ENCODE results near the gene L3MBTL3.
A peak's percentile ranks its signal among the peaks of the same experiment; 100 is the strongest.

Gene L3MBTL3

DNA sequence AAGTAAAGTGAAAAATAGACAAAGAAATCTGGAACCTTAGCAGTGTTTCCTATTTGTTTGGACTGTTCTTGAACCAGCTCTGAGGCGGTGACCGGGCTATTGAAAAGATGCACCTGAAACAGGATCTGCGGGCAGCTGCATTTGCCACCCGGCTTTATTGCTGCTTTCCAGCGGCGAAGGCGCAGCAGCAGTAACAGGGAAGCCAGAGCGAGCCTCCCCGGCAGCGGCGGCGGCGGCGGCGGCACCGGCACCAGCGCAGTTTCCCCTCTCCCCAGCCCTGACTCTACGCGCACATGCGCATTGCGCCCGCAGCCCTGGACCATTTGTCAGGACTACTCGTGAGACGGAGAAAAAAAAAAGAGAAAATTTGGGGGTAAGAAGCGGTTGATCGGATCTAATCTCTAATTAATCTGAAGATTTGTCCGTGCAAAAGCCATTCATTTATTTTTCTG is at the start of gene L3MBTL3:
TSS of gene L3MBTL3 (plus strand) at position 290 of the 452 bp plus-strand sequence. CDS start 24,119 bp downstream, outside the sequence.
- TF ChIP-seq, protein P1, sequence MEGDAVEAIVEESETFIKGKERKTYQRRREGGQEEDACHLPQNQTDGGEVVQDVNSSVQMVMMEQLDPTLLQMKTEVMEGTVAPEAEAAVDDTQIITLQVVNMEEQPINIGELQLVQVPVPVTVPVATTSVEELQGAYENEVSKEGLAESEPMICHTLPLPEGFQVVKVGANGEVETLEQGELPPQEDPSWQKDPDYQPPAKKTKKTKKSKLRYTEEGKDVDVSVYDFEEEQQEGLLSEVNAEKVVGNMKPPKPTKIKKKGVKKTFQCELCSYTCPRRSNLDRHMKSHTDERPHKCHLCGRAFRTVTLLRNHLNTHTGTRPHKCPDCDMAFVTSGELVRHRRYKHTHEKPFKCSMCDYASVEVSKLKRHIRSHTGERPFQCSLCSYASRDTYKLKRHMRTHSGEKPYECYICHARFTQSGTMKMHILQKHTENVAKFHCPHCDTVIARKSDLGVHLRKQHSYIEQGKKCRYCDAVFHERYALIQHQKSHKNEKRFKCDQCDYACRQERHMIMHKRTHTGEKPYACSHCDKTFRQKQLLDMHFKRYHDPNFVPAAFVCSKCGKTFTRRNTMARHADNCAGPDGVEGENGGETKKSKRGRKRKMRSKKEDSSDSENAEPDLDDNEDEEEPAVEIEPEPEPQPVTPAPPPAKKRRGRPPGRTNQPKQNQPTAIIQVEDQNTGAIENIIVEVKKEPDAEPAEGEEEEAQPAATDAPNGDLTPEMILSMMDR (IDR thresholded peaks at IDR 0.05), result no peak

DNA sequence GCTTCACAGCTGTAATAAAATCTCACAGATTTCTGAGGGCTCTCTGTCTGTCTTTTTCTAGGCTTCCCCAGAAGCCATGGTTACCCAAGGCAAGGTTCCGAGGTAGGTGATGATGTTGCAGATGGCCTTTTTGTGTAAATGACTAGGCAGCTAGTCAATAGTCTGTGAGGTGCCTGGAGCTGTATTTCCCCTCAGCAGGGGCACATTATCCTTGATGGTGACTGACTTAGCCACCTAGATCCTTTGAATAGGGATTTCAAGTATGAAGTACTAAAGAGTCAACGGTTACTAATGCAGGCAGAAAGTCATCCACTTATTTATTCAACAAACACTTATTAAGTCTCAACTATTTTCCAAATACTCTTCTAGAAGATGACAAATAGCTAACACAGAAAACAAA is 49.3 kb upstream of the L3MBTL3 start:
- Histone ChIP-seq H2AFZ (no peak overlapping the region), H3K4me2 (ENCODE audit: low read length) (no peak overlapping the region), H3K27ac (no peak overlapping the region), H3K9me3 (ENCODE audit: control insufficient read depth, low read length) (no peaks in the 10 kb centered on the region), H3K79me2 (no peaks in the 10 kb centered on the region), H3K9ac (no peak overlapping the region), H3K4me1 (no peaks in the 10 kb centered on the region), H3K4me3 (ENCODE audit: low read depth, low read length) (no peak overlapping the region), H3K36me3 (ENCODE audit: control insufficient read depth, insufficient read depth, low read length) (no peaks in the 10 kb centered on the region), H3K27me3 (ENCODE audit: control insufficient read depth, insufficient read depth, low read length) (no peaks in the 10 kb centered on the region)
- TF ChIP-seq, protein P1 (IDR thresholded peaks at IDR 0.05), result no peak

More for the DNA sequence above, at the start of gene L3MBTL3:
- Histone ChIP-seq H3K79me2 (peaks cover 5% of the 10 kb centered on the region), H3K4me1 (no peaks in the 10 kb centered on the region), H3K27me3 (ENCODE audit: control insufficient read depth, insufficient read depth, low read length) (no peaks in the 10 kb centered on the region), H3K9ac (peak within 1 kb of the TSS; percentile 84), H2AFZ (peak within 1 kb of the TSS; percentile 94), H3K4me2 (ENCODE audit: low read length) (peak within 1 kb of the TSS; percentile 97), H3K27ac (peak within 1 kb of the TSS; percentile 54), H3K9me3 (ENCODE audit: control insufficient read depth, low read length) (no peaks in the 10 kb centered on the region), H3K36me3 (ENCODE audit: control insufficient read depth, insufficient read depth, low read length) (no peaks in the 10 kb centered on the region), H3K4me3 (ENCODE audit: low read depth, low read length) (peak within 1 kb of the TSS; percentile 83)

DNA sequence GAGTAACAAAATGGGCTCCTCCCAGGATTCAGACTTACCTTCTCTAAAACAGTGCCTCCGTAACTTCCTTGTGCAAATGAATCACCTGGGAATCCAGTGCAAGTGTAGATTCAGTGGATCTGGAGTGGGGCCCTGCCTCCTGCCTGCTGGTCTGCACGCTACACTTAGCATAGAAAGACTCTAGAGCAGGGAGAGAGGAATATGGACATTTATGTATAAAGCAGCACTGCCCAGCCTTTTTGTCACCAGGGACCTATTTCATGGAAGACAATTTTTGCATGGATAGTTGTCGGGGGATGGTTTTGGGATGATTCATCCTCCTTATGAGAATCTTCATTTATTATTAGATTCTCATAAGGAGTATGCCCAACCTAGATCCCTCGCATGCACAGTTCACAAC is 42.3 kb upstream of the L3MBTL3 start:
- Histone ChIP-seq H2AFZ (no peak overlapping the region), H3K9me3 (ENCODE audit: control insufficient read depth, low read length) (peaks cover 5% of the 10 kb centered on the region), H3K4me1 (no peaks in the 10 kb centered on the region), H3K9ac (no peak overlapping the region), H3K4me3 (ENCODE audit: low read depth, low read length) (no peak overlapping the region), H3K27me3 (ENCODE audit: control insufficient read depth, insufficient read depth, low read length) (no peaks in the 10 kb centered on the region), H3K27ac (no peak overlapping the region), H3K79me2 (no peaks in the 10 kb centered on the region), H3K4me2 (ENCODE audit: low read length) (no peak overlapping the region), H3K36me3 (ENCODE audit: control insufficient read depth, insufficient read depth, low read length) (no peaks in the 10 kb centered on the region)
- TF ChIP-seq, protein P1 (IDR thresholded peaks at IDR 0.05), result no peak

DNA sequence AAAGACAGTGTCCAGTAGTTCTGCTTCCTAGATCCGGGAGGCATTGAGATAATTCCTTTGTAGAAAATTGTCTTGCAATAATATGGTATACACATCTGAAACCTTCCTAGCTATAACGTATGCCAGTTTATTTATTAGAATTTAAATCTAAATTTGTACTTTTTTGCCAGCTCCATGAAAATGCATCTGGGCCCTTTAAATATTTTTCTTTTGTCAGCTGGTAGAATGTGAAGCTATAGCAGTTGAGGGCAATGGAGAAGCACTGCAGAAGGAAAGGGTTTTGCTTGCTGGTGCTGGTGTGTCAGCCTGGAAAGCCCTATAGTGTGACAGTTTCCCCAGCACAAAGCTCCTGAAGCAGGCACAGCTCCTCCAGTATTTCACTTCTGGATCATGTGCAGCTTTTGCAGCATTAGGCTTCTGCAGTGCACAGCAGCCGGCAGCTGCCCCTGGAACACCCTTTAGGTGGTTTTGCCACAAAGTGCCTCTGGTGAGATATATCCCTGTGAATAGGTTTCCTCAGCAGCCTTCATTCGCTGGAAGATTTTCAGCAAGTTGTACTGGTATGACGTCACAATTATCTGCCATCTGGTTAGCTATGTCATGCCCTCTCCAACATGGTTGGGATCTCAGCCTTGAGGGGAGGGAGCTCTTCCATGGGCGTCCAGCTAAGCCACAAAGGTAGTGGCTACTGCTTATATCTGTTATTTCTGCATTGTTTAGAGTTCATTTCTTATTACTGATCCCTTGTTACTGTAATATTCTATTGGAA is 40.0 kb upstream of the L3MBTL3 start:
- Histone ChIP-seq H3K9ac (no peak overlapping the region), H2AFZ (no peak overlapping the region), H3K27me3 (ENCODE audit: control insufficient read depth, insufficient read depth, low read length) (no peaks in the 10 kb centered on the region), H3K9me3 (ENCODE audit: control insufficient read depth, low read length) (peaks cover 5% of the 10 kb centered on the region), H3K4me2 (ENCODE audit: low read length) (no peak overlapping the region), H3K4me1 (no peaks in the 10 kb centered on the region), H3K4me3 (ENCODE audit: low read depth, low read length) (no peak overlapping the region), H3K36me3 (ENCODE audit: control insufficient read depth, insufficient read depth, low read length) (no peaks in the 10 kb centered on the region), H3K27ac (no peak overlapping the region), H3K79me2 (no peaks in the 10 kb centered on the region)
- TF ChIP-seq, protein P1 (IDR thresholded peaks at IDR 0.05), result no peak

DNA sequence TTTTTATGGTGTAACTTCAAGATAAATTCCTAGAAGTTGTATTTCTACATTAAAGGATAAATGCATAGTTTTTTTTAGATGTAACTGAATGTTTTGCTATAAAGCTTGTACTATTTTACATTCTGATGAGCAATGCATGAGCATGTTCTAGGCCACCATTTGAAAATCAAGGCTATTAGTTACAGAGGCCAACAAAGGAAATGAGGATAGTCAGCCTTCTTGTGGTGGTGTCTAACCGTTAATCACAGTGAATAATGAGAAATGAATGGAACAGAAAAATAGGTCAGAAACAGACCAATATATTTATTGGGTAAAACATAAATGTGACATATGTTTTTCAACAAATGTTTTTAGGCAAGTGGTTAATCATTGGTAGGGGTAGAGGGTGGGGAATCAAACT is 37.6 kb upstream of the L3MBTL3 start:
- H3K9me3 ChIP-seq (ENCODE audit: control insufficient read depth, low read length), result peaks cover 5% of the 10 kb centered on the region
- no peaks in the 10 kb centered on the region for H3K27me3 ChIP-seq (ENCODE audit: control insufficient read depth, insufficient read depth, low read length)
- no peak overlapping the region for H3K4me2 ChIP-seq (ENCODE audit: low read length)
- no peaks in the 10 kb centered on the region for H3K36me3 ChIP-seq (ENCODE audit: control insufficient read depth, insufficient read depth, low read length)
- H3K9ac ChIP-seq, result no peak overlapping the region
- no peaks in the 10 kb centered on the region for H3K4me1 ChIP-seq
- H3K79me2 ChIP-seq, result no peaks in the 10 kb centered on the region
- H3K4me3 ChIP-seq (ENCODE audit: low read depth, low read length), result no peak overlapping the region
- H3K27ac ChIP-seq, result no peak overlapping the region
- no peak overlapping the region for H2AFZ ChIP-seq
- TF ChIP-seq, protein P1 (IDR thresholded peaks at IDR 0.05), result no peak

Data from parathyroid adenoma (tissue), 2 donors.